ENCODE measurements around the gene P2RX1.

Gene P2RX1

GRCh38 chr17:3875317-3875716 is 40.9 kb downstream of the P2RX1 start:
- TF ChIP-seq POU2F2 (IDR thresholded peaks at IDR 0.05; ENCODE audit: low read depth, low read length) = no peak
- no peak for TF ChIP-seq SPI1 (IDR thresholded peaks at IDR 0.05; ENCODE audit: low read depth, low read length)
- TF ChIP-seq PAX5 (IDR thresholded peaks at IDR 0.05; ENCODE audit: insufficient read depth, low read length, severe bottlenecking) = no peak
- no peak for TF ChIP-seq POLR2AphosphoS5 (IDR thresholded peaks at IDR 0.05; ENCODE audit: low read depth, low read length)
- no peak for TF ChIP-seq TAF1 (IDR thresholded peaks at IDR 0.05; ENCODE audit: low read depth, low read length)
- no peak for TF ChIP-seq POLR2A (IDR thresholded peaks at IDR 0.05; ENCODE audit: low read depth, low read length)
- no peak for DNase-seq (ENCODE audit: insufficient read length, low spot score)
- FAIRE-seq = no peak

DNA sequence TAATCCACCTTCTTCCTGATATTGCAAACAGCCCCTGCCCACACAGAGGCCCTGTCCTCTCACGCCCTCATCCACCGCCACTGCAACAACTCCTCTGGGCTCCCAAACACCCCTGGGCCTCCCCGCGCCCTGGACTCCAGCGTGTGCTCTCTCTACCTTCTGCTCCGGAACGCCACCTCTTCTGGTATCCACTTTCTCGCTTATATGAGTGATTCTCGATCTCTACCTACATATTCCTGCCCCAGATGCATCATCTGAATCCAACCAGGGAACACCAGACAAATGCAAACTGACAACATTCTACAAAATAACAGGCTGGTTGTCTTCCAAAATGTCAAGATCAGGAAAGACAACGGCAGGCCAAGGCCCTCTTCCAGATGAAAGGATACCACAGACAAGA is 42.4 kb downstream of the P2RX1 start:
- TF ChIP-seq SPI1 (IDR thresholded peaks at IDR 0.05; ENCODE audit: low read depth, low read length) (no peak), PAX5 (IDR thresholded peaks at IDR 0.05; ENCODE audit: insufficient read depth, low read length, severe bottlenecking) (no peak), TAF1 (IDR thresholded peaks at IDR 0.05; ENCODE audit: low read depth, low read length) (no peak), POLR2A (IDR thresholded peaks at IDR 0.05; ENCODE audit: low read depth, low read length) (no peak), POLR2AphosphoS5 (IDR thresholded peaks at IDR 0.05; ENCODE audit: low read depth, low read length) (no peak), POU2F2 (IDR thresholded peaks at IDR 0.05; ENCODE audit: low read depth, low read length) (no peak)
- DNase-seq (ENCODE audit: insufficient read length, low spot score) (no peak), FAIRE-seq (no peak)

GRCh38 chr17:3870871-3871306 is 45.4 kb downstream of the P2RX1 start:
- FAIRE-seq (peak; percentile 77), DNase-seq (ENCODE audit: insufficient read length, low spot score) (peak; percentile 57)
- TF ChIP-seq POLR2A (IDR thresholded peaks at IDR 0.05; ENCODE audit: low read depth, low read length) (no peak), SPI1 (IDR thresholded peaks at IDR 0.05; ENCODE audit: low read depth, low read length) (no peak), PAX5 (IDR thresholded peaks at IDR 0.05; ENCODE audit: insufficient read depth, low read length, severe bottlenecking) (no peak), POLR2AphosphoS5 (IDR thresholded peaks at IDR 0.05; ENCODE audit: low read depth, low read length) (no peak), POU2F2 (IDR thresholded peaks at IDR 0.05; ENCODE audit: low read depth, low read length) (no peak), TAF1 (IDR thresholded peaks at IDR 0.05; ENCODE audit: low read depth, low read length) (no peak)

- DNase-seq (ENCODE audit: insufficient read length, low spot score) (no peak), FAIRE-seq (no peak)
- TF ChIP-seq POLR2A (IDR thresholded peaks at IDR 0.05; ENCODE audit: low read depth, low read length) (no peak), TAF1 (IDR thresholded peaks at IDR 0.05; ENCODE audit: low read depth, low read length) (no peak), POU2F2 (IDR thresholded peaks at IDR 0.05; ENCODE audit: low read depth, low read length) (no peak), SPI1 (IDR thresholded peaks at IDR 0.05; ENCODE audit: low read depth, low read length) (no peak), POLR2AphosphoS5 (IDR thresholded peaks at IDR 0.05; ENCODE audit: low read depth, low read length) (no peak), PAX5 (IDR thresholded peaks at IDR 0.05; ENCODE audit: insufficient read depth, low read length, severe bottlenecking) (no peak)
These were observed 48.7 kb downstream of the P2RX1 start for GRCh38 chr17:3867606-3868005.

- DNase-seq (ENCODE audit: insufficient read length, low spot score) (no peak), FAIRE-seq (no peak)
- TF ChIP-seq POLR2A (IDR thresholded peaks at IDR 0.05; ENCODE audit: low read depth, low read length) (no peak), POLR2AphosphoS5 (IDR thresholded peaks at IDR 0.05; ENCODE audit: low read depth, low read length) (no peak), TAF1 (IDR thresholded peaks at IDR 0.05; ENCODE audit: low read depth, low read length) (no peak), POU2F2 (IDR thresholded peaks at IDR 0.05; ENCODE audit: low read depth, low read length) (no peak), PAX5 (IDR thresholded peaks at IDR 0.05; ENCODE audit: insufficient read depth, low read length, severe bottlenecking) (no peak), SPI1 (IDR thresholded peaks at IDR 0.05; ENCODE audit: low read depth, low read length) (no peak)
These were observed 49.2 kb downstream of the P2RX1 start for GRCh38 chr17:3867106-3867505.

- no peak for DNase-seq (ENCODE audit: insufficient read length, low spot score)
- FAIRE-seq = no peak
- TF ChIP-seq POLR2A (IDR thresholded peaks at IDR 0.05; ENCODE audit: low read depth, low read length) (no peak), POLR2AphosphoS5 (IDR thresholded peaks at IDR 0.05; ENCODE audit: low read depth, low read length) (no peak), PAX5 (IDR thresholded peaks at IDR 0.05; ENCODE audit: insufficient read depth, low read length, severe bottlenecking) (no peak), TAF1 (IDR thresholded peaks at IDR 0.05; ENCODE audit: low read depth, low read length) (no peak), SPI1 (IDR thresholded peaks at IDR 0.05; ENCODE audit: low read depth, low read length) (no peak), POU2F2 (IDR thresholded peaks at IDR 0.05; ENCODE audit: low read depth, low read length) (no peak)
These were observed 50.0 kb downstream of the P2RX1 start for GRCh38 chr17:3866276-3866675.

DNA sequence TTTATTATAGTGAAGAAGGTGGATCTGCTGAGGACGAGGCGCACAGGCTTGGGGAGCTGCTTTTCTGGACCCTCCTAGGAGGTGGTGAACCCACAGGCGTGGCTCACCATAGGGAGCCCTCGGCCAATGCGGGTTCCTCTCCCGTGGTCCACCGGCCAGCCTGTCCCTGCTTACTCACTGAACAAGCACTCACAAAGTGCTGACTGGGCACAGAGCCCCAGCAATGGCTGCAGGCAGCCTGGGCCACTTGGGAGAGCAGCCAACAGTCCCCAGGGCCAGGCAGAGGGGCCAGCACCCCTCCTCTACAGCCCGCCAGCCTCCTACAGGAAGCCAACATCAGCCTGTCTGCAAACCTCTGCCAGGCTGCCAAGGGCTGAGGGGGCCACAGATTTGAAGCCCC is 51.1 kb downstream of the P2RX1 start:
- no peak for FAIRE-seq
- no peak for TF ChIP-seq POLR2A (IDR thresholded peaks at IDR 0.05; ENCODE audit: low read depth, low read length)
- DNase-seq (ENCODE audit: insufficient read length, low spot score) = no peak

GRCh38 chr17:3864534-3864933 is 51.7 kb downstream of the P2RX1 start:
- TF ChIP-seq PAX5 (IDR thresholded peaks at IDR 0.05; ENCODE audit: insufficient read depth, low read length, severe bottlenecking) = no peak
- TF ChIP-seq TAF1 (IDR thresholded peaks at IDR 0.05; ENCODE audit: low read depth, low read length) = no peak
- TF ChIP-seq POU2F2 (IDR thresholded peaks at IDR 0.05; ENCODE audit: low read depth, low read length) = no peak
- TF ChIP-seq SPI1 (IDR thresholded peaks at IDR 0.05; ENCODE audit: low read depth, low read length) = no peak
- TF ChIP-seq POLR2A (IDR thresholded peaks at IDR 0.05; ENCODE audit: low read depth, low read length) = no peak
- no peak for TF ChIP-seq POLR2AphosphoS5 (IDR thresholded peaks at IDR 0.05; ENCODE audit: low read depth, low read length)
- no peak for DNase-seq (ENCODE audit: insufficient read length, low spot score)
- no peak for FAIRE-seq

- TF ChIP-seq POU2F2 (IDR thresholded peaks at IDR 0.05; ENCODE audit: low read depth, low read length) = no peak
- TF ChIP-seq SPI1 (IDR thresholded peaks at IDR 0.05; ENCODE audit: low read depth, low read length) = no peak
- no peak for TF ChIP-seq POLR2AphosphoS5 (IDR thresholded peaks at IDR 0.05; ENCODE audit: low read depth, low read length)
- TF ChIP-seq TAF1 (IDR thresholded peaks at IDR 0.05; ENCODE audit: low read depth, low read length) = no peak
- no peak for TF ChIP-seq POLR2A (IDR thresholded peaks at IDR 0.05; ENCODE audit: low read depth, low read length)
- TF ChIP-seq PAX5 (IDR thresholded peaks at IDR 0.05; ENCODE audit: insufficient read depth, low read length, severe bottlenecking) = no peak
- no peak for FAIRE-seq
- DNase-seq (ENCODE audit: insufficient read length, low spot score) = no peak
These were observed 54.2 kb downstream of the P2RX1 start for GRCh38 chr17:3861761-3862681.

Measured in GM12891 (cell line).